ENCODE measurements around the gene TOMM6. TPM values are rescaled to one million over a fixed set of nuclear protein-coding genes. Genes with fewer than 3 reads are reported as not detected.
"Not testable (repeated sequence)": the region's sequence is repeated elsewhere in the genome, so short reads cannot be mapped to it uniquely, and the experiment has no call there.

The TOMM6 gene
- polyA plus RNA-seq, 1 of the 3 experiments (the other 2 are of a cell fraction), result 493 TPM

GRCh38 chr6:41763470-41763869 lies 24.0 kb upstream of the TOMM6 start (continued):
- no peak for TF ChIP-seq TEAD4 (IDR thresholded peaks at IDR 0.05; ENCODE audit: borderline replicate concordance, insufficient read depth)
- TF ChIP-seq ELF1 (IDR thresholded peaks at IDR 0.05), result no peak
- no peak for TF ChIP-seq FOXJ3 (CRISPR knock-in tag; IDR thresholded peaks at IDR 0.05)

- peaks cover 3 to 37% of the 10 kb centered on the region in 2 experiments; a peak in 2 of 4 replicates for H3K4me1 ChIP-seq (ENCODE audit: control insufficient read depth in 1 of 2, insufficient read depth in 2 of 2, low read depth in 1 of 2, low read length in 1 of 2)
- not testable (repeated sequence) for H3F3A ChIP-seq (replicated peaks; ENCODE audit: insufficient read depth); H3K9ac ChIP-seq; H3K27me3 ChIP-seq (ENCODE audit: insufficient read depth); H3K9me3 ChIP-seq; DNase-seq; H2AFZ ChIP-seq (ENCODE audit: low read depth); H3K4me3 ChIP-seq (ENCODE audit: low read depth in 2 of 2, low read length in 1 of 2); H4K20me1 ChIP-seq (ENCODE audit: insufficient read depth); H3K4me2 ChIP-seq; H3K27ac ChIP-seq (ENCODE audit: low read depth in 2 of 2, low read length in 1 of 2); H3K79me2 ChIP-seq (ENCODE audit: insufficient read depth); H3K36me3 ChIP-seq (replicated peaks in 1 of 2; ENCODE audit: control insufficient read depth in 1 of 2, insufficient read depth in 2 of 2, low read length in 1 of 2); H3K9me2 ChIP-seq
- POLR2A ChIA-PET, result interaction anchor here (0.6 kb wide), 1 partner anchor 278 kb away, joined by 3 read pairs; no protein-coding TSS in a partner anchor
- 86% methylated on average over 4 of the region's 4 CpGs for WGBS (ENCODE audit: low lambda C conversion rate)
- CTCF ChIA-PET, result interaction anchor here (2.6 to 2.8 kb wide), 2 partner anchors 21 to 31 kb away, joined by 8 to 12 read pairs; partner anchors contain the start of genes TFEB and TOMM6
Observed at GRCh38 chr6:41766043-41766664, 21.3 kb upstream of the TOMM6 start.

GRCh38 chr6:41767112-41767833 lies 20.2 kb upstream of the TOMM6 start:
- Histone ChIP-seq H3K9me2 (no peaks in the 10 kb centered on the region), H2AFZ (ENCODE audit: low read depth) (no peak overlapping the region), H3K4me1 (ENCODE audit: control insufficient read depth in 1 of 2, insufficient read depth in 2 of 2, low read depth in 1 of 2, low read length in 1 of 2) (peaks cover 3 to 37% of the 10 kb centered on the region in 2 experiments; a peak in 2 of 4 replicates), H3K27me3 (ENCODE audit: insufficient read depth) (no peaks in the 10 kb centered on the region), H4K20me1 (ENCODE audit: insufficient read depth) (no peaks in the 10 kb centered on the region), H3K9ac (no peak overlapping the region), H3K9me3 (no peaks in the 10 kb centered on the region), H3K27ac (ENCODE audit: low read depth in 2 of 2, low read length in 1 of 2) (peak overlapping the region in 1 of 2 experiments; percentile 80; a peak in 2 of 4 replicates), H3K4me3 (ENCODE audit: low read depth in 2 of 2, low read length in 1 of 2) (no peak overlapping the region), H3K79me2 (ENCODE audit: insufficient read depth) (no peaks in the 10 kb centered on the region), H3K4me2 (no peak overlapping the region), H3F3A (replicated peaks; ENCODE audit: insufficient read depth) (no peaks in the 10 kb centered on the region), H3K36me3 (replicated peaks in 1 of 2; ENCODE audit: control insufficient read depth in 1 of 2, insufficient read depth in 2 of 2, low read length in 1 of 2) (peaks cover 0 to 17% of the 10 kb centered on the region in 2 experiments)
- DNase-seq, result peak; percentile 89
- 56% methylated on average over 10 of the region's 12 CpGs for WGBS (ENCODE audit: low lambda C conversion rate)
- POLR2A ChIA-PET, result interaction anchor here (1.1 to 1.9 kb wide), 3 partner anchors 8 to 33 kb away, joined by 4 to 6 read pairs (median 4); no protein-coding TSS in a partner anchor
- CTCF ChIA-PET, result interaction anchor here (0.6 to 2.8 kb wide), 7 partner anchors 15 to 739 kb away, joined by 3 to 19 read pairs (median 3); partner anchors contain the start of genes TFEB and TOMM6
- peak; percentile 29 for TF ChIP-seq CHD2 (IDR thresholded peaks at IDR 0.05; ENCODE audit: low read length, partially characterized antibody)
- peak; percentile 80 for TF ChIP-seq FOXJ3 (CRISPR knock-in tag; IDR thresholded peaks at IDR 0.05)
- TF ChIP-seq EP300 (IDR thresholded peaks at IDR 0.05; ENCODE audit: borderline replicate concordance in 1 of 2, low read depth in 1 of 2, low read length in 1 of 2), result peak in 1 of 2 experiments; percentile 81; a peak in 2 of 4 replicates
- TF ChIP-seq SIN3A (IDR thresholded peaks at IDR 0.05; ENCODE audit: borderline replicate concordance, low read depth, low read length), result no peak
- TF ChIP-seq USF2 (IDR thresholded peaks at IDR 0.05; ENCODE audit: borderline replicate concordance, low read depth, low read length), result no peak
- TF ChIP-seq RCOR1 (IDR thresholded peaks at IDR 0.05; ENCODE audit: low read length), result peak; percentile 84
- peak; percentile 92 for TF ChIP-seq GATA2 (CRISPR knock-in tag; IDR thresholded peaks at IDR 0.05)
- no peak for TF ChIP-seq USF1 (IDR thresholded peaks at IDR 0.05; ENCODE audit: borderline replicate concordance, low read depth)

All from SK-N-SH (cell line).